A549 (cell line): ENCODE results near the gene ALDH3B1. TPM values are rescaled to one million over a fixed set of nuclear protein-coding genes. Genes with fewer than 3 reads are reported as not detected.

Source experiments
- ATAC-seq, 2 experiments: fragments of 200-7000 bp in 1 of 2; fragments of >200 bp in 1 of 2; cut with Nextera tagmentation in 1 of 2; cut with Tn5 transposase in 1 of 2; 3 replicates each; pipeline versions ENCODE4 v1.8.0 to v1.9.1; 2018 to 2020; ENCODE audit warnings: mild to moderate bottlenecking in 1 of 2, moderate library complexity in 1 of 2
- CTCF ChIA-PET: fragments of 300-600 bp; sonication (Branson Sonifier 250); formaldehyde crosslinking; extraction: SDS; loops from one replicate; lab custom pipeline; 2021; ENCODE audit warnings: antibody characterized with exemption, inconsistent platforms; lab: Yijun Ruan, JAX
- POLR2A ChIA-PET: fragments of 350-600 bp; formaldehyde crosslinking; extraction: SDS; loops from one replicate; lab custom pipeline; 2021; ENCODE audit warnings: antibody characterized with exemption, inconsistent platforms; lab: Yijun Ruan, JAX
- DNase-seq, 2 experiments: peaks; one replicate each; pipeline versions ENCODE4 v3.0.0 to v3.0.0-alpha.2; 2011 to 2016; ENCODE audit warnings: low read depth in 1 of 2, low spot score in 1 of 2
- FAIRE-seq: peaks from 2 replicates; lab custom pipeline; 2011; peaks lifted over from hg19 to GRCh38; lab: Jason Lieb, UNC
- H3K27ac ChIP-seq, 2 experiments: fragments of >200 bp; sonication (Bioruptor Twin); formaldehyde crosslinking; 3 replicates each; pipeline ENCODE4 v1.5.1; 2016 to 2017
- H3K4me1 ChIP-seq: fragments of >200 bp; sonication (Bioruptor Twin); formaldehyde crosslinking; 3 replicates; pipeline ENCODE4 v1.6.1; 2016
- H3K4me2 ChIP-seq: fragments of >200 bp; sonication (Bioruptor Twin); formaldehyde crosslinking; 3 replicates; pipeline ENCODE4 v1.6.1; 2016
- H3K4me3 ChIP-seq: fragments of >200 bp; sonication (Bioruptor Twin); formaldehyde crosslinking; 3 replicates; pipeline ENCODE4 v1.5.1; 2016
- H3K9me3 ChIP-seq: fragments of >200 bp; sonication (Bioruptor Twin); formaldehyde crosslinking; 3 replicates; pipeline ENCODE4 v1.6.1; 2016
- EHMT2 ChIP-seq: fragments of 200-600 bp; sonication (generic); IDR thresholded peaks from 2 replicates; pipeline ENCODE4 v1.6.1; 2016; ENCODE audit warnings: antibody characterized with exemption, low read depth, mild to moderate bottlenecking, moderate library complexity
- ESRRA ChIP-seq: fragments of 150-350 bp; IDR thresholded peaks from 2 replicates; pipeline ENCODE4 v1.6.1; 2014; ENCODE audit warnings: mild to moderate bottlenecking, low read length, borderline replicate concordance
- FOSB ChIP-seq: fragments of 250-450 bp; sonication (Bioruptor Pico); IDR thresholded peaks from 2 replicates; pipeline ENCODE4 v1.5.0; 2020; ENCODE audit warnings: mild to moderate bottlenecking, moderate library complexity
- FOSL2 ChIP-seq, 2 experiments: fragments of 450-650 bp in 1 of 2; fragments of >200 bp in 1 of 2; sonication (Bioruptor Twin) in 1 of 2; formaldehyde crosslinking; IDR thresholded peaks; 2 replicates each; pipeline versions ENCODE4 v1.5.0 to v1.6.1; 2016 to 2020; ENCODE audit warnings: mild to moderate bottlenecking in 1 of 2, moderate library complexity in 1 of 2
- GATA3 ChIP-seq: IDR thresholded peaks from 2 replicates; pipeline ENCODE4 v1.6.1; 2012; ENCODE audit warnings: borderline replicate concordance
- HEYL ChIP-seq: fragments of 250-450 bp; sonication (Bioruptor Pico); IDR thresholded peaks from 2 replicates; pipeline ENCODE4 v1.8.0; 2021; ENCODE audit warnings: mild to moderate bottlenecking, moderate library complexity
- HOXA7 ChIP-seq: fragments of 250-450 bp; sonication (Bioruptor Pico); IDR thresholded peaks from 2 replicates; pipeline ENCODE4 v1.5.0; 2020; ENCODE audit warnings: mild to moderate bottlenecking, moderate library complexity
- HOXB5 ChIP-seq: fragments of 250-450 bp; sonication (Bioruptor Pico); IDR thresholded peaks from 2 replicates; pipeline ENCODE4 v1.5.0; 2020; ENCODE audit warnings: mild to moderate bottlenecking, moderate library complexity
- JUN ChIP-seq, 2 experiments: fragments of >200 bp; sonication (Bioruptor Twin); formaldehyde crosslinking; IDR thresholded peaks; 2 replicates in 1 of 2; 3 replicates in 1 of 2; pipeline ENCODE4 v1.6.1; 2016 to 2017
- KDM5A ChIP-seq: fragments of 200-600 bp; sonication (generic); IDR thresholded peaks from 2 replicates; pipeline ENCODE4 v1.6.1; 2016; ENCODE audit warnings: antibody characterized with exemption, mild to moderate bottlenecking
- MAFK ChIP-seq: fragments of 450-650 bp; IDR thresholded peaks from 2 replicates; pipeline ENCODE4 v1.6.1; 2014; ENCODE audit not compliant: partially characterized antibody
- MYC ChIP-seq: IDR thresholded peaks from 2 replicates; pipeline ENCODE4 v1.6.1; 2012; ENCODE audit warnings: mild to moderate bottlenecking, inconsistent platforms, low read length, improper control_type of control experiment, borderline replicate concordance
- NFE2L2 ChIP-seq: fragments of 150-350 bp; conservative IDR thresholded peaks from 2 replicates; pipeline ENCODE4 v1.6.1; 2014; ENCODE audit warnings: low read length
- NPAS2 ChIP-seq: fragments of 250-450 bp; sonication (Bioruptor Pico); IDR thresholded peaks from 2 replicates; pipeline ENCODE4 v1.8.0; 2022; ENCODE audit warnings: mild to moderate bottlenecking, moderate library complexity, borderline replicate concordance
- NR3C1 ChIP-seq: fragments of >200 bp; sonication (Bioruptor Twin); formaldehyde crosslinking; IDR thresholded peaks from 3 replicates; pipeline ENCODE4 v1.6.1; 2017
- PHF8 ChIP-seq: fragments of 200-600 bp; sonication (generic); IDR thresholded peaks from 2 replicates; pipeline ENCODE4 v1.6.1; 2016; ENCODE audit warnings: low read depth, mild to moderate bottlenecking, antibody characterized with exemption, moderate library complexity, borderline replicate concordance
- RAD21 ChIP-seq, 2 experiments: fragments of >200 bp in 1 of 2; sonication (Bioruptor Twin) in 1 of 2; formaldehyde crosslinking in 1 of 2; IDR thresholded peaks in 1 of 2; conservative IDR thresholded peaks in 1 of 2; 2 replicates in 1 of 2; 3 replicates in 1 of 2; pipeline ENCODE4 v1.6.1; 2012 to 2018; ENCODE audit warnings: inconsistent platforms in 1 of 2
- RARB ChIP-seq: fragments of 250-450 bp; sonication (Bioruptor Pico); IDR thresholded peaks from 2 replicates; pipeline ENCODE4 v1.8.0; 2021; ENCODE audit warnings: mild to moderate bottlenecking, moderate library complexity
- RCOR1 ChIP-seq: fragments of 150-350 bp; IDR thresholded peaks from 2 replicates; pipeline ENCODE4 v1.6.1; 2014; ENCODE audit warnings: antibody characterized with exemption, low read length, low read depth
- RNF2 ChIP-seq: fragments of 200-600 bp; sonication (generic); IDR thresholded peaks from 2 replicates; pipeline ENCODE4 v1.6.1; 2016; ENCODE audit warnings: low read depth, mild to moderate bottlenecking, antibody characterized with exemption, moderate library complexity, borderline replicate concordance
- SREBF2 ChIP-seq: fragments of 450-650 bp; IDR thresholded peaks from 2 replicates; pipeline ENCODE4 v1.6.1; 2014; ENCODE audit warnings: mild to moderate bottlenecking, moderate library complexity
- ZNF302 ChIP-seq: fragments of 250-450 bp; sonication (Bioruptor Pico); IDR thresholded peaks from 2 replicates; pipeline ENCODE4 v1.9.0; 2021; ENCODE audit warnings: inconsistent platforms, mild to moderate bottlenecking, moderate library complexity
- ZSCAN20 ChIP-seq: fragments of 250-450 bp; sonication (Bioruptor Pico); IDR thresholded peaks from 2 replicates; pipeline ENCODE4 v1.8.0; 2022; ENCODE audit warnings: mild to moderate bottlenecking, moderate library complexity
- WGBS: methylation state at CpG from one replicate; pipeline ENCODE4 v1.1.6; 2017; ENCODE audit errors: missing lambda C conversion rate; 5-methylcytosine and 5-hydroxymethylcytosine counted together
- polyA plus RNA-seq, 4 experiments: library from polyadenylated mRNA; depleted of rRNA in 3 of 4; stranded (reverse); fragments of >200 nt; fragmentation: RNase III in 1 of 4; extraction: RNeasy Plus Mini Kit Qiagen cat#74134 plus additional on column Dnase treatment in 1 of 4; gene quantifications; 2 replicates in 3 of 4; 3 replicates in 1 of 4; pipeline ENCODE4 v1.2.3, GENCODE V29; 2011 to 2017
- TF ChIP-seq, protein P1 (sequence below): fragments of >200 bp; sonication (Bioruptor Twin); formaldehyde crosslinking; IDR thresholded peaks from 2 replicates; pipeline ENCODE4 v1.6.1; 2016
- TF ChIP-seq, protein P2 (sequence below): IDR thresholded peaks from 2 replicates; pipeline ENCODE4 v1.6.1; 2012

Gene ALDH3B1
- polyA plus RNA-seq, 2 of the 4 experiments (the other 2 are of a cell fraction): 93.7 to 130 TPM

DNA sequence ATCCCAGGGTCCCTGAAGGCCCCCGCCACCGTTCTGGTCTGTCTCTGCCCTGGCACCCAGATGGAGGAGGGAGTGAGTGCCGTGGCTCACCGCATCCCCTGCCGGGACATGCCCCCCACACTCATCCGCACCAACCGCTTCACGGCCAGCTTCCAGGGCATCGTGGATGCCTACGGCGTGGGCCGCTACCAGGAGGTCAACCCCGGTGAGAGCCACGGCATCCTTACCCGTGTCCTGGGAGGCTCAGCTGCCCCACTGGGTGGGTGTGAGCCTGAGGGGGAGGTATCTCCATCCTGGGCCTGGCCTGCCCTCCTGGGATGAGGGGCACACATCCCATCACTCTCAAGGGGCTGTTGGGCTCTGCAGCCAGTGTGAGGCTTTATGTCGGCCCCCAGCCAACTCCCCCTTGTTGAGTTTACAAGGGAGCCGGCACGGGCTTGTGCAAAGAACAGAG lies 34.8 kb downstream of the ALDH3B1 start:
- Histone ChIP-seq H3K27ac (no peak overlapping the region), H3K4me3 (no peak overlapping the region), H3K4me1 (peaks cover 37% of the 10 kb centered on the region), H3K9me3 (no peaks in the 10 kb centered on the region), H3K4me2 (no peak overlapping the region)
- FAIRE-seq: no peak
- CTCF ChIA-PET: no interaction called here
- POLR2A ChIA-PET: no interaction called here
- TF ChIP-seq MAFK (no peak), NR3C1 (no peak), PHF8 (no peak), HEYL (CRISPR knock-in tag) (no peak), KDM5A (no peak), ZNF302 (CRISPR knock-in tag) (no peak), MYC (no peak), FOSL2 (IDR thresholded peaks at IDR 0.05) (no peak), FOSL2 (CRISPR knock-in tag; IDR thresholded peaks at IDR 0.05) (no peak), RARB (CRISPR knock-in tag) (no peak), NFE2L2 (no peak), RNF2 (no peak), RCOR1 (no peak), HOXB5 (CRISPR knock-in tag) (no peak), ZSCAN20 (CRISPR knock-in tag) (no peak)
- WGBS: 98% methylated on average over 16 of the region's 18 CpGs
- no peak for ATAC-seq
- no peak for DNase-seq

DNA sequence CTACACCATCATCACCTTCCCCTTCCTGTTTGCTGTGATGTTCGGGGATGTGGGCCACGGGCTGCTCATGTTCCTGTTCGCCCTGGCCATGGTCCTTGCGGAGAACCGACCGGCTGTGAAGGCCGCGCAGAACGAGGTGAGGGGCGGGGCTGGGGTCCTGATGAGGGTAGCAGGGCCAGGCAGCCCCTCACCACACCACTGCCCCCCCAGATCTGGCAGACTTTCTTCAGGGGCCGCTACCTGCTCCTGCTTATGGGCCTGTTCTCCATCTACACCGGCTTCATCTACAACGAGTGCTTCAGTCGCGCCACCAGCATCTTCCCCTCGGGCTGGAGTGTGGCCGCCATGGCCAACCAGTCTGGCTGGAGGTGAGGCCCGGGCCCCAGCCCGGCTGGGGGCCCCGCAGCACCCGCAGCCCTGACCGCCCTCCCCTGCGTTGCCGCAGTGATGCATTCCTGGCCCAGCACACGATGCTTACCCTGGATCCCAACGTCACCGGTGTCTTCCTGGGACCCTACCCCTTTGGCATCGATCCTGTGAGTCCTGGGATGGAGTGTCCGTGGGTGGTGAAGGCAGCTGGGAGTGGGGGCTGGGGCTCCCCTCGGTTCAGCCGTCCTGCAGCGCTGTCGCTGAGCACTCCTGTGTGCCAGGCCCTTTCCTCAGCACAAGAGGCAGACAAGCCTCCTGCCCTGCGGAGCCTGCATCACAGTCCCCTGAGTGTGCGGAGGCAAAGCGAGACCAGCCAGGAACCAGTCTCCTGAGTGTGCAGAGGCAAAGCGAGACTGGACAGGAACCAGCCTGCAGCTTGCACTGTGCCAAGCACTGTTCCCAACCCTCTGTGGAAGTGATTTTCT lies 37.5 kb downstream of the ALDH3B1 start:
- ChIA-PET POLR2A (no interaction called here), CTCF (no interaction called here)
- no peak for FAIRE-seq
- no peak for DNase-seq
- Histone ChIP-seq H3K4me3 (no peak overlapping the region), H3K27ac (no peak overlapping the region), H3K9me3 (no peaks in the 10 kb centered on the region), H3K4me2 (no peak overlapping the region), H3K4me1 (peaks cover 14% of the 10 kb centered on the region)
- 94% methylated on average over 37 of the region's 37 CpGs for WGBS
- no peak for ATAC-seq
- TF ChIP-seq JUN (IDR thresholded peaks at IDR 0.05) (no peak), KDM5A (no peak), MYC (no peak), SREBF2 (no peak), RARB (CRISPR knock-in tag) (no peak), NFE2L2 (no peak)

DNA sequence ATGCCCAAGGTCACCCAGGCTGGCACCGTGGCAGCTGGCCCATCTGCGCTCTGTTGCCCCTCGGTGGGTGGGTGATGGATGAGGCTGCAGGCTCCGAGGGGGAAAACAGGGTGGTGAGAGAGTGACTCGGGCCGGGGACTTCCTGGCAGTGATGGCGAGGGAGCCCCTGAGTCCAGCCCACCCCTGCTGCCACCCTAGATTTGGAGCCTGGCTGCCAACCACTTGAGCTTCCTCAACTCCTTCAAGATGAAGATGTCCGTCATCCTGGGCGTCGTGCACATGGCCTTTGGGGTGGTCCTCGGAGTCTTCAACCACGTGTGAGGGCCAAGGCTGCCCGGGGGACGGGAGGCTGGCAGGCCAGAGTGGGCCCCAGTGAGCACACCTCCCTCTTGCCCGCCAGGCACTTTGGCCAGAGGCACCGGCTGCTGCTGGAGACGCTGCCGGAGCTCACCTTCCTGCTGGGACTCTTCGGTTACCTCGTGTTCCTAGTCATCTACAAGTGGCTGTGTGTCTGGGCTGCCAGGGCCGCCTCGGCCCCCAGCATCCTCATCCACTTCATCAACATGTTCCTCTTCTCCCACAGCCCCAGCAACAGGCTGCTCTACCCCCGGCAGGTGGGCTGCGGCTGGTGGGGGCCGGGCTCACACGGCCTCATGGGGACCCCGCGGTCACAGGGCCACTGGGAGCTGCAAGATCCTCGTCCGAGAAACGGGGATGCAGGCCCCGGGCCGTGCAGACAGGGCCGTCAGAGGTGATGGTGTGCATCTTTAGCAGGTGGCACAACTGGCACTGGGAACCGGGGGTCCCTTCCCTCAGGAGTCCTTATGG lies 38.8 kb downstream of the ALDH3B1 start:
- 95% methylated on average over 26 of the region's 35 CpGs for WGBS

More for the DNA sequence above, 38.8 kb downstream of the ALDH3B1 start:
- Histone ChIP-seq H3K4me1 (peaks cover 3% of the 10 kb centered on the region; the same call in 1 of the 3 replicates), H3K4me3 (no peak overlapping the region), H3K9me3 (no peaks in the 10 kb centered on the region), H3K27ac (no peak overlapping the region), H3K4me2 (no peak overlapping the region)
- ATAC-seq (no peak), DNase-seq (no peak), FAIRE-seq (no peak)
- CTCF ChIA-PET: no interaction called here
- TF ChIP-seq ESRRA: no peak
- TF ChIP-seq ZNF302 (CRISPR knock-in tag): no peak
- no peak for TF ChIP-seq MYC
- no peak for TF ChIP-seq RAD21 (conservative IDR thresholded peaks at IDR 0.05 in 1 of 2, IDR thresholded peaks at IDR 0.05 in 1 of 2)
- no peak for TF ChIP-seq FOSB (CRISPR knock-in tag)
- no peak for TF ChIP-seq FOSL2 (IDR thresholded peaks at IDR 0.05)
- TF ChIP-seq FOSL2 (CRISPR knock-in tag; IDR thresholded peaks at IDR 0.05): no peak
- no peak for TF ChIP-seq NPAS2 (CRISPR knock-in tag)
- TF ChIP-seq HOXA7: no peak
- TF ChIP-seq, protein P1, sequence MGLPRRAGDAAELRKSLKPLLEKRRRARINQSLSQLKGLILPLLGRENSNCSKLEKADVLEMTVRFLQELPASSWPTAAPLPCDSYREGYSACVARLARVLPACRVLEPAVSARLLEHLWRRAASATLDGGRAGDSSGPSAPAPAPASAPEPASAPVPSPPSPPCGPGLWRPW: no peak
- no peak for TF ChIP-seq RNF2
- TF ChIP-seq HOXB5 (CRISPR knock-in tag): no peak
- TF ChIP-seq NR3C1: no peak
- TF ChIP-seq GATA3: no peak
- TF ChIP-seq, protein P2, sequence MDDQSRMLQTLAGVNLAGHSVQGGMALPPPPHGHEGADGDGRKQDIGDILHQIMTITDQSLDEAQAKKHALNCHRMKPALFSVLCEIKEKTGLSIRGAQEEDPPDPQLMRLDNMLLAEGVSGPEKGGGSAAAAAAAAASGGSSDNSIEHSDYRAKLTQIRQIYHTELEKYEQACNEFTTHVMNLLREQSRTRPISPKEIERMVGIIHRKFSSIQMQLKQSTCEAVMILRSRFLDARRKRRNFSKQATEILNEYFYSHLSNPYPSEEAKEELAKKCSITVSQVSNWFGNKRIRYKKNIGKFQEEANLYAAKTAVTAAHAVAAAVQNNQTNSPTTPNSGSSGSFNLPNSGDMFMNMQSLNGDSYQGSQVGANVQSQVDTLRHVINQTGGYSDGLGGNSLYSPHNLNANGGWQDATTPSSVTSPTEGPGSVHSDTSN: no peak
- TF ChIP-seq EHMT2: no peak
- POLR2A ChIA-PET: no interaction called here
